BE2C (cell line): ENCODE data around the gene IL17RD.
A peak's percentile ranks its signal among the peaks of the same experiment; 100 is the strongest.

Experiments used
- DNase-seq: peaks from one replicate; pipeline ENCODE4 v3.0.0-alpha.2; 2020
- H3K27me3 ChIP-seq: fragments of 250-450 bp; sonication (Bioruptor Pico); 2 replicates; pipeline ENCODE4 v1.5.1; 2020; ENCODE audit warnings: mild to moderate bottlenecking
- H3K36me3 ChIP-seq: fragments of 250-450 bp; sonication (Bioruptor Pico); 2 replicates; pipeline ENCODE4 v1.5.1; 2020; ENCODE audit warnings: mild to moderate bottlenecking
- H3K4me1 ChIP-seq: fragments of 250-450 bp; sonication (Bioruptor Pico); 2 replicates; pipeline ENCODE4 v1.5.1; 2020
- H3K4me3 ChIP-seq: 2 replicates; pipeline ENCODE4 v1.5.1; 2011; ENCODE audit warnings: low read depth, low read length
- H3K9me3 ChIP-seq: fragments of 250-450 bp; sonication (Bioruptor Pico); 2 replicates; pipeline ENCODE4 v1.5.1; 2020
- CTCF ChIP-seq: IDR thresholded peaks from 2 replicates; pipeline ENCODE4 v1.5.1; 2012; ENCODE audit warnings: mild to moderate bottlenecking, low read depth, low read length

The IL17RD gene

GRCh38 chr3:57082481-57082880, 82.7 kb downstream of the IL17RD start:
- H3K36me3 ChIP-seq: no peaks in the 10 kb centered on the region
- no peak overlapping the region for H3K4me3 ChIP-seq
- peaks cover 7% of the 10 kb centered on the region; the same call in 1 of the 2 replicates for H3K27me3 ChIP-seq
- no peaks in the 10 kb centered on the region for H3K9me3 ChIP-seq
- TF ChIP-seq CTCF: no peak
- DNase-seq: no peak
- no peaks in the 10 kb centered on the region for H3K4me1 ChIP-seq

- H3K36me3 ChIP-seq: no peaks in the 10 kb centered on the region
- no peak for DNase-seq
- no peak overlapping the region for H3K4me3 ChIP-seq
- no peak for TF ChIP-seq CTCF
- H3K27me3 ChIP-seq: peaks cover 7% of the 10 kb centered on the region; the same call in 1 of the 2 replicates
- no peaks in the 10 kb centered on the region for H3K9me3 ChIP-seq
- H3K4me1 ChIP-seq: no peaks in the 10 kb centered on the region
Measured at GRCh38 chr3:57081173-57081572, 84.0 kb downstream of the IL17RD start.

GRCh38 chr3:57080171-57080570, 85.0 kb downstream of the IL17RD start:
- no peak for TF ChIP-seq CTCF
- H3K27me3 ChIP-seq: peaks cover 7% of the 10 kb centered on the region; the same call in 1 of the 2 replicates
- DNase-seq: no peak
- no peaks in the 10 kb centered on the region for H3K9me3 ChIP-seq
- no peak overlapping the region for H3K4me3 ChIP-seq
- H3K4me1 ChIP-seq: no peaks in the 10 kb centered on the region
- no peaks in the 10 kb centered on the region for H3K36me3 ChIP-seq

- DNase-seq: no peak
- H3K4me1 ChIP-seq: no peaks in the 10 kb centered on the region
- H3K4me3 ChIP-seq: no peak overlapping the region
- no peaks in the 10 kb centered on the region for H3K9me3 ChIP-seq
- no peaks in the 10 kb centered on the region for H3K36me3 ChIP-seq
- peaks cover 7% of the 10 kb centered on the region; the same call in 1 of the 2 replicates for H3K27me3 ChIP-seq
- TF ChIP-seq CTCF: no peak
Measured at GRCh38 chr3:57079474-57079831, 85.7 kb downstream of the IL17RD start.

GRCh38 chr3:57078635-57079473, 86.3 kb downstream of the IL17RD start:
- Histone ChIP-seq H3K36me3 (no peaks in the 10 kb centered on the region), H3K4me3 (peak overlapping the region; percentile 62), H3K27me3 (peaks cover 7% of the 10 kb centered on the region; the same call in 1 of the 2 replicates), H3K9me3 (no peaks in the 10 kb centered on the region), H3K4me1 (no peaks in the 10 kb centered on the region)
- peak; percentile 51 for DNase-seq
- no peak for TF ChIP-seq CTCF

- TF ChIP-seq CTCF: no peak
- Histone ChIP-seq H3K27me3 (peaks cover 7% of the 10 kb centered on the region; the same call in 1 of the 2 replicates), H3K9me3 (no peaks in the 10 kb centered on the region), H3K4me1 (no peaks in the 10 kb centered on the region), H3K36me3 (no peaks in the 10 kb centered on the region), H3K4me3 (peak overlapping the region; percentile 62)
- DNase-seq: peak; percentile 55
Measured at GRCh38 chr3:57078344-57078634, 86.9 kb downstream of the IL17RD start.
